Tongue (tissue), 2 donors: ENCODE data around the gene TULP1. TPM values are rescaled to one million over a fixed set of nuclear protein-coding genes. Genes with fewer than 3 reads are reported as not detected.
"Not testable (repeated sequence)": the region's sequence is repeated elsewhere in the genome, so short reads cannot be mapped to it uniquely, and the experiment has no call there.

Experiments used
- DNase-seq: peaks from one replicate; pipeline ENCODE4 v3.0.0-alpha.2; 2015
- total RNA-seq: library from RNA; depleted of rRNA; stranded (reverse); fragments of >200 nt; gene quantifications from one replicate; pipeline ENCODE4 v1.2.3, GENCODE V29; 2014

Gene TULP1
- total RNA-seq = not detected

DNA sequence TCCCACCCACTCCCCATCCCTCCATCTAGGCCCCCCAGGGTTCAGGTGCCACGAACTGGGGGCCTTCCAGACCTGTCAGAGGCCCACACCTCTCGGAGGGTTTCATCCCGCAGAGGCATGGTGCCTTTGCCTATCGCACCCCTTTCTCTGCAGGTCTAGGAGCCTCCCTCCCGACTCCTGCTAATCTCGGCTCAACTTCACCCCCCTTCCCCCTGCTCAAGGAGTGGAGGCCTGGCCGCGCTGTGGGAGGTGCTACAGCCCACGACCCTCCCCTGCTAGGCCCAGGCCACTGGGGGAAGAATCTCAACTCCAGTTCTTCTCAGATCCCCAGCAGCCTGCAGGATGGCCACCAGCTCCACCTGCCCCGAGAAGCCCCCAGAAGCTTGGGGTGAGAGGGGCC lies at the start of gene TULP1:
Gene TULP1 (minus strand): TSS at position 157 of the 400 bp plus-strand sequence. CDS start 38 bp downstream, at position 119.
- no peak for DNase-seq

DNA sequence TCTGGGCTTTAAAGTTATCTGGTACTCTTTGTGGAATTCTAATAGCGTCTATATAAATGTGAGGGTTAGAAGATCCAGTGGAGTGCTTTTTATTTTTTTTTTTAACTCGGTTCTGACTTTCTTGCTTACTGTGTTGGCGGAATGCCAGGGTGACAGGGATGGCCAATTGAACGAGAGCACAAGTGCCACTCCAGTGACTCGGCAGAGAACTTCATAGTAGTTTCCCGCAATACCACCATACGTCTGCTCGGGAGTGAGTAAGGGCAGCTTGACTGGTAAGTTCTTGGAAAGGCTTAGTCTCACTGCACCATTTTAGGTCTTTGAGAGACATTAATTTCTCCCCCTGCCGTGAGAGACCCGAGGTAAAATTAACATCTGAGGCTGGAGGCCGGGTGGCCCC lies 49.4 kb upstream of the TULP1 start:
- DNase-seq = peak; percentile 36

- DNase-seq = no peak
Measured at GRCh38 chr6:35561113-35561512, 48.4 kb upstream of the TULP1 start.

DNA sequence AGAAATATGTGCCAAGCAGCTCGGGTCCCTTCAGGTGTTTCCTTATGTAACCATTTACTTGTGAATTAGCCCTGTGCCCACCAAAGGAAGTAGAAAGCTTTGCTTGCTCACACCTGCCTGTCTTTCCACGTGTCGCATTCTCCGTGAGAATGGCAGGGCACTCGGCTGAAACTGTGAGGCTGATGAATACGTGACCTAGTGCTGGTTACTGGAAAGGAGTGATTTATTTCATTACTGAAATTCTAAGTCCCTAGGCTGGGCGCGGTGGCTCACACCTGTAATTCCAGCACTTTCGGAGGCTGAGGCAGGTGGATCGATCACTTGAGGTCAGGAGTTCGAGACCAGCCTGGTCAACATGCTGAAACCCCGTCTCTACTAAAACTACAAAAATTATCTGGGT lies 45.9 kb upstream of the TULP1 start:
- no peak for DNase-seq

DNA sequence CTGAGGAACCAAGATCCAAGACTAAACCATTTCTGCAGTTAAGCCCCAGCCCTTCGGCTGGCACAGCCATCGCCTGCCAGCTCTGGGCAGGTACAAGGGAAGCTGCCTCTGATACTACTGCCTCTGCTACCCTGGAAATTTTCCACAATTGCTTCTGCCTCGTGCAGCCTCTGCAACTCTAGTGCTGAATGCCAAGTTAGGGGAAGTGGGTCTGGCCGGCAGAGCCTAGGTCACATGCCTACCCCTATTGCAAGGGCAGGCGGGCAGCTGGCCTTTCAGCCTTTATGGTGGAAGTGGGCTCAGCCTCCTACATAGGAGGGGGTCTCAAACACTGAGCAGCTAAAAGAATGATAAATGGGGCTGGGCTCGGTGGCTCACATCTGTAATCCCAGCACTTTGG lies 44.5 kb upstream of the TULP1 start:
- DNase-seq = no peak

DNA sequence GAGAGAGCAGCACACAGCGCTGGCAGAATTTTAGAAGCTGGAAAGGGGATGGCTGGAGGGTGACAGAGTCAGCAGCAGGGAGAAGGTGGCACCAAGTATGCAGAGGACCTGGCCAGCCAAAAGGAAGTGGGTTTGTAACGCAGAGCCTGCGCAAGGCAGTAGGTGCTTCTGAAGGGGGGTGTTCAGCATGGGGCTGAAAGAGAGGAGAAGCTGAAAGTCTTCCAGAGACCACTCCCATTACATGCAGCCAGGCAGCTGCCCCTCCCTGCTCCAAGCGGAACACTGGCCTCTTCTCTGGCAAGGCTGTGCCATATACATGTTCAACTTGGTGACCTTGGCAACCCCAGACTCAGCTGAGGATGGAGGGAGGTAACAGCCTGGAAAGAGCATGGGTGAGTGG lies 42.1 kb upstream of the TULP1 start:
- no peak for DNase-seq

DNA sequence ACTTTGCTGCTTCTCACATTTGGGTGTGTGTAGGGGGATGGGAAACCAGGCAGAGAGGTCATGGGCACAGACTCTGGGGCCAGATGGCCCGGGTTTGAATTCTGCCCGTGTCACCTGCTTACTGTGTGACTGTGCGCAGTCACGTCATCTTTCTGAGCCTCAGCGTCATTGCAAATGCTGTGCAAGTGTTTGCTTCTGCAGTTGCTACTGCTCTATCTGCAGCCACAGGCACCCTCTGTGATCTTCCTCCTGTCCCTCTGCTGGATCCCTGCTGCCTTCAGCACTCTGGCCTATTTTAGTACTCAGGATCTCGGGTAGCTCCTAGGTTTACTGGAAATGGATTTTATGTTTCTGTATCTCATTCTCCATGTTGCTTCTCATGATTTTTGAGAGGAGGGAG lies 40.6 kb upstream of the TULP1 start:
- no peak for DNase-seq

DNA sequence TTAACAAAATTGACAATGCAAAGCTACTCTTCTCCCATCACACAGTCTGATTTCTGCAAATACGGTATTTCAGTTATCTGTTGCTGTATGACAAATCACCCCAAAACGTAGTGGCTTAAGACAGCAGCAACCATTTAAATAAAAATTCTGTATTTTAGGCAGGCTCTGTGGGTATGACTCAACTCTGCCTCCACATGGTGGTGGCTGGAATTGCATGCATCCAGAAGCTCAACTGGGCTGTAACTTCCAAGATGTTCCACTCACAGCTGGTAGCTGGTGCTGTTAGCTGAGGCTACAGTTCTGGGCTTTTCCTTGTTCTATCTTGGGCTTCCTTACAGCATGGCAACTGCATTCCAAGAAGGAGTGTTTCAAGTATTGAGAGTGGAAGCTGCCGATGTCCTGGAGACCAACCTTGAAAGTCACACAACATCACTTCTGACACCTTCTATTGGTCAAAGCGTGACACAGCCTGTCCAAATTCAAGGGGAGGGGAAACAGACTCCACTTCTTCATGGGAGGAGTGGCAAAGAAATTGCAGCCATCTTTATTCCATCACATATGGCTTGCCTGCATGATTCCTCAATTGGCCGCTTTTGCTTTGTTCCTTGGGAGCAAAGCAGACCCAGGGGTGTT lies 39.7 kb upstream of the TULP1 start:
- DNase-seq = no peak

DNA sequence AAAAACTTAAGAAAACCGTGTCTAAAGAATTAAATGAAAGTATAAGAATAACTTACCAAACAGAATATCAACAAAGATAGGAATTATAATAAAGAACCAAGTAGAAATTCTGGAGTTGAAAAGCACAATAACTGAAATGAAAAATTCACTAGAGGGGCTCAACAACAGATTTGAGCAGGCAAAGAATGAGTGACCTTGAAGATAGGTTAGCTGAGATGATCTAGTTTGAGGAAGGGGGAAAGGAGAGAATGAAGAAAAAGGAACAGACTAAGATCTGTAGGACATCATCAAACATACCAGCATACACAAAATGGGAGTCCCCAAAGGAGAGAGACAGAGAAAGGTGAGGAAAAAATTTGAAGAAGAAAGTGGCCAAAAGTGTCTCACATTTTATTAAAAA lies 37.7 kb upstream of the TULP1 start:
- DNase-seq = no peak

DNA sequence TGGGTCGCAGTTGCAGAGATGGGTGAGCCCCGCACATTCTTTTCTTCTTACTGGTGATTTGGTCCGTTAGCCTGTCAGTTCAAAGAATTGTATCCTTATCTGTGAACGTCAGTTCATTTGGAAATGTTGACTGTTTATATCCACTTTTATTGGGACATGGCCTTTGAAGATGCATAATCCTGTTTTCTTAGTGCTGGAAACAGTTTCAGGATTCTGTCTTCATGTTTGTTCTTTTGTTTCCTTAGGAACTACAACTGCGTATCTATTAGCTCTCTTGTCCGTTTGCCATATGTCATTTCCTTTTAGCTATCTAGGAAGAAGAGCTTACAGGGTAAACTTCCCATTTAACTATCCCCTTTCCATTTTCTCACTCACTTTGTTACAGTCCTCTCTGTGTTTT lies 35.0 kb upstream of the TULP1 start:
- no peak for DNase-seq

DNA sequence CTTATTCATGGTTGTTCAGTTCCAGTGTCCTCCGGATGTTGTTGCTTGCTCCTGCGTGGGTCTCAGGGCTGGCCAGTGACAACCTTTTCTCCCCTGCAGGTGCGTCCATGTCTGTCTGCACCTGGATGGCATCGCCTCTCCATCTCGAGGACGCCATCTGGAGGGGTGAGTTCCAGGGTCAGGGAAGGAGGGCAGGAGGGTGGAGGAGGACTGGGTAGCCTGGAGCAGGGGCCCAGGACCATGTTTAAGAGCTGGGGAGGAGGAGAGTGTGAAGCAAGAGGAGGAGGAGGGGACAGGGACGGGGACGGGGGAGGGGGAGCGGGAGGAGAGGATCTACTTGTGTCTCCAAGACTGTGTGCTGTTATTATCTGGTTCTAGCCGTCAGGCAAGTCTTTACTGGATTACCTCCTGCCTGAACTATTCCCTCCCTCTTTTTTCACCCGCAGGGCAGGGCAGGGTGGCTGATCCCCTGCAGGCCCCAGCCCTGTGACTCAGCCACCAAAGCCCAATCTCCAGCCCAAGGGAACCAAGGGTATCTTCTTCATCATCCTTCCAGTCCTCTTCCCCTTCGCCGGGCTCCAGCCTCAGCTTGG lies 32.2 kb upstream of the TULP1 start:
- DNase-seq = no peak

DNA sequence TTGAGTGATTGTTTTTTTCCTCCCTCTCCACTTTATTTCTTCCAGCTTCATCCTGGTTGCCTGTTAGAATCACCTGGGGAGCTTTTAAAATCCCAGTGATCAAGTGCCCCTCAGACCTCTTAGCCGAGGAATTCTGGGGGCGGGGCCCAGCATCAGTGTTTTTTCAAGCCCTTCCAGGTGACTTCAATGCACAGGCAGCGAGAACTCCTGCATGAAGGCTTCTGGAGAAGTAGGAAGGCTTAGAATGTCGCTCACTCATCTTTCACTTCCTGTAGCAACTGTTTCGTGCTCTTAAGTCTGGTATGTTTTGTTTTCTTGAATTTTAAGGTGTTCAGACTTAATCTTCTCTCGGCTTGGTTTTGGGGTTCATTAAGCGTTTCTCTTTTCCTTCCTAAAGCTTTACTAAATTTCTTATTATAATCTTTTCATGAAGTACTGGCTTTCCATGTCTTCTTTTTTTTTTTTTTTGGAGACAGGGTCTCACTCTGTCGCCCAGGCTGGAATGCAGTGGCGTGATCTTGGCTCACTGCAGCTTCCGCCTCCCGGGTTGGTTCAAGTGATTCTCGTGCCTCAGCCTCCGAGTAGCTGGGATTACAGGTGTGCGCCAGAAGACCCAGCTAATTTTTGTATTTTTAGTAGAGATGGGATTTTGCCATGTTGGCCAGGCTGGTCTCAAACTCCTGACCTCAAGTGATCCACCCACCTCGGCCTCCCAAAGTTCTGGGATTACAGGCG lies 30.9 kb upstream of the TULP1 start:
- DNase-seq = no peak

- no peak for DNase-seq
Measured at GRCh38 chr6:35541836-35542235, 29.1 kb upstream of the TULP1 start.

DNA sequence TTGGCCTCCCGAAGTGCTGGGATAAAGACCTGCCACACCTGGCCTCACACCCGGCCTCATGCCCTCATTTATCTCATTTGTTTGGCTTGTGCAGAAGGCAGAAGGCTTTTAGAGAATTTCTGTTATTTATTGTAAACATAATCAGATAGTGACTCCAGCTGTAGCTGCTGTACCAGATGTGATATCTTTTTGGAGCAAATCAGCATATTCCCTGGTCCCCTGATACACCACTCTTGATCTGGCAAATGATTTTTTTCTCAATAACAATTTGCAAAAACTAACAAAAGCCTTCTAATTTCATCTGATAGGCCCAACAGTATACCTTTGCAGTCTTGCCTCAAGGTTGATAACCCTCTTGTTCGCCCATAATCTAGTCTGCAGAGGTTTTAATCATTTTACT lies 26.5 kb upstream of the TULP1 start:
- no peak for DNase-seq

GRCh38 chr6:35535847-35536246 lies 23.2 kb upstream of the TULP1 start:
- not testable (repeated sequence) for DNase-seq

- DNase-seq = peak; percentile 84
Measured at GRCh38 chr6:35534407-35535170, 21.9 kb upstream of the TULP1 start.

GRCh38 chr6:35533981-35534380 lies 21.3 kb upstream of the TULP1 start:
- DNase-seq = no peak

- DNase-seq = no peak
Measured at GRCh38 chr6:35532126-35532525, 19.4 kb upstream of the TULP1 start.

- no peak for DNase-seq
Measured at GRCh38 chr6:35524380-35525020, 11.8 kb upstream of the TULP1 start.

- peak; percentile 79 for DNase-seq
Measured at GRCh38 chr6:35522660-35523658, 10.3 kb upstream of the TULP1 start.

- no peak for DNase-seq
Measured at GRCh38 chr6:35522151-35522550, 9.5 kb upstream of the TULP1 start.
